ENCODE measurements around the gene OSBPL2. TPM values are rescaled to one million over a fixed set of nuclear protein-coding genes. Genes with fewer than 3 reads are reported as not detected.

Gene OSBPL2
- total and polyA plus RNA-seq, 9 of the 15 experiments (the other 6 are each of a cell fraction or from before 2014, with no cell fraction given) = 2.5 to 25.6 (median 14.1) TPM

GRCh38 chr20:62223571-62223970 lies 14.8 kb upstream of the OSBPL2 start:
- H3K27me3 ChIP-seq (ENCODE audit: control insufficient read depth in 2 of 2, insufficient read depth in 2 of 2, low read length in 2 of 2) = peaks cover 26 to 77% of the 10 kb centered on the region in 2 experiments; a peak in 4 of 5 replicates
- H3K36me3 ChIP-seq (ENCODE audit: control insufficient read depth, insufficient read depth, low read length) = no peaks in the 10 kb centered on the region
- ChIA-PET POLR2A (interaction anchor here (0.6 kb wide), 1 partner anchor 21 kb away, joined by 3 read pairs; no protein-coding TSS in a partner anchor), CTCF (ENCODE audit: low intra/inter-chr PET ratio) (no interaction called here)
- H3K4me2 ChIP-seq (ENCODE audit: insufficient read depth, low read length) = no peak overlapping the region
- no peak overlapping the region for H3K4me3 ChIP-seq
- H3K9ac ChIP-seq (ENCODE audit: insufficient read depth in 1 of 2, low read depth in 2 of 2, low read length in 2 of 2) = no peak overlapping the region
- H4K20me1 ChIP-seq (replicated peaks; ENCODE audit: control insufficient read depth, insufficient read depth, low read length) = peaks cover 9% of the 10 kb centered on the region
- TF ChIP-seq CREB5 (CRISPR knock-in tag; IDR thresholded peaks at IDR 0.05) (no peak), KDM2B (CRISPR knock-in tag; IDR thresholded peaks at IDR 0.05) (no peak), RCOR1 (IDR thresholded peaks at IDR 0.05; ENCODE audit: borderline replicate concordance in 1 of 2, low read depth in 2 of 2, low read length in 2 of 2) (no peak), PHB (CRISPR knock-in tag; IDR thresholded peaks at IDR 0.05) (no peak), ATF7 (IDR thresholded peaks at IDR 0.05) (no peak), RBM25 (IDR thresholded peaks at IDR 0.05; ENCODE audit: low read depth, low read length, severe bottlenecking) (no peak), SOX6 (IDR thresholded peaks at IDR 0.05) (no peak), ZBTB17 (CRISPR knock-in tag; IDR thresholded peaks at IDR 0.05) (no peak), PTBP1 (IDR thresholded peaks at IDR 0.05; ENCODE audit: low read depth, low read length) (no peak)
- no peak overlapping the region for H3K27ac ChIP-seq (ENCODE audit: extremely low read depth, low read depth, low read length)
- ATAC-seq (no peak), DNase-seq (ENCODE audit: extremely low read depth in 1 of 4, low spot score in 3 of 4) (no peak), FAIRE-seq (no peak)
- in situ Hi-C loops (cut with MboI) = no loop called here
- intact Hi-C loops (cut with micrococcal nuclease) = no loop called here
- H2AFZ ChIP-seq (ENCODE audit: low read depth, low read length) = no peak overlapping the region
- H3K79me2 ChIP-seq (ENCODE audit: control insufficient read depth, insufficient read depth, low read length) = no peaks in the 10 kb centered on the region
- H3K9me1 ChIP-seq (ENCODE audit: control insufficient read depth, insufficient read depth, low read length) = no peaks in the 10 kb centered on the region
- peaks cover 0 to 62% of the 10 kb centered on the region in 2 experiments; a peak in 2 of 5 replicates for H3K4me1 ChIP-seq (replicated peaks in 1 of 2; ENCODE audit: control insufficient read depth in 2 of 2, insufficient read depth in 2 of 2, low read length in 2 of 2)
- WGBS (ENCODE audit: insufficient coverage, low coverage, missing lambda C conversion rate) = under 1% methylated on average over 9 of the region's 9 CpGs
- H3K9me3 ChIP-seq (replicated peaks; ENCODE audit: control insufficient read depth, insufficient read depth, low read depth, low read length) = no peaks in the 10 kb centered on the region
- BruUV-seq (replicated peaks) = no TSS peak

Data from K562 (cell line).